ENCODE measurements around the gene KIAA0825. TPM values are rescaled to one million over a fixed set of nuclear protein-coding genes. Genes with fewer than 3 reads are reported as not detected.

The KIAA0825 gene
- total RNA-seq, 1 donor from 2014 or later, result 4.2 TPM

GRCh38 chr5:94540856-94541494 lies 77.4 kb downstream of the KIAA0825 start:
- no peak for DNase-seq (ENCODE audit: extremely low spot score, unreplicated experiment)
- no peaks in the 10 kb centered on the region for H3K4me1 Mint-ChIP-seq (ENCODE audit: unreplicated experiment)
- no peak for TF ChIP-seq CTCF (conservative IDR thresholded peaks at IDR 0.05)
- H3K27me3 Mint-ChIP-seq, result no peaks in the 10 kb centered on the region
- H3K9me3 Mint-ChIP-seq, result peaks cover 25% of the 10 kb centered on the region
- H3K36me3 Mint-ChIP-seq, result peaks cover 10% of the 10 kb centered on the region
- no peak overlapping the region for H3K4me3 Mint-ChIP-seq
- H3K27ac Mint-ChIP-seq, result no peak overlapping the region

- no peak for TF ChIP-seq CTCF (conservative IDR thresholded peaks at IDR 0.05)
- Mint-ChIP-seq H3K27me3 (no peaks in the 10 kb centered on the region), H3K9me3 (peaks cover 16% of the 10 kb centered on the region), H3K4me3 (no peak overlapping the region), H3K27ac (no peak overlapping the region), H3K4me1 (ENCODE audit: unreplicated experiment) (no peaks in the 10 kb centered on the region), H3K36me3 (peaks cover 7% of the 10 kb centered on the region)
- DNase-seq (ENCODE audit: extremely low spot score, unreplicated experiment), result no peak
Observed at GRCh38 chr5:94538260-94538659, 80.1 kb downstream of the KIAA0825 start.

- DNase-seq (ENCODE audit: extremely low spot score, unreplicated experiment), result no peak
- no peak overlapping the region for H3K4me3 Mint-ChIP-seq
- H3K9me3 Mint-ChIP-seq, result no peaks in the 10 kb centered on the region
- no peaks in the 10 kb centered on the region for H3K27me3 Mint-ChIP-seq
- H3K27ac Mint-ChIP-seq, result no peak overlapping the region
- H3K4me1 Mint-ChIP-seq (ENCODE audit: unreplicated experiment), result no peaks in the 10 kb centered on the region
- no peaks in the 10 kb centered on the region for H3K36me3 Mint-ChIP-seq
- no peak for TF ChIP-seq CTCF (conservative IDR thresholded peaks at IDR 0.05)
Observed at GRCh38 chr5:94526706-94527105, 91.7 kb downstream of the KIAA0825 start.

- no peaks in the 10 kb centered on the region for H3K27me3 Mint-ChIP-seq
- peak; percentile 68 for TF ChIP-seq CTCF (conservative IDR thresholded peaks at IDR 0.05)
- DNase-seq (ENCODE audit: extremely low spot score, unreplicated experiment), result no peak
- H3K4me3 Mint-ChIP-seq, result no peak overlapping the region
- no peak overlapping the region for H3K27ac Mint-ChIP-seq
- H3K4me1 Mint-ChIP-seq (ENCODE audit: unreplicated experiment), result no peaks in the 10 kb centered on the region
- no peaks in the 10 kb centered on the region for H3K9me3 Mint-ChIP-seq
- no peaks in the 10 kb centered on the region for H3K36me3 Mint-ChIP-seq
Observed at GRCh38 chr5:94524841-94525697, 93.3 kb downstream of the KIAA0825 start.

GRCh38 chr5:94523018-94523417 lies 95.4 kb downstream of the KIAA0825 start:
- no peaks in the 10 kb centered on the region for H3K9me3 Mint-ChIP-seq
- H3K27ac Mint-ChIP-seq, result no peak overlapping the region
- H3K27me3 Mint-ChIP-seq, result no peaks in the 10 kb centered on the region
- H3K36me3 Mint-ChIP-seq, result no peaks in the 10 kb centered on the region
- H3K4me3 Mint-ChIP-seq, result no peak overlapping the region
- DNase-seq (ENCODE audit: extremely low spot score, unreplicated experiment), result no peak
- no peak for TF ChIP-seq CTCF (conservative IDR thresholded peaks at IDR 0.05)
- no peaks in the 10 kb centered on the region for H3K4me1 Mint-ChIP-seq (ENCODE audit: unreplicated experiment)

All from type B pancreatic cell (in vitro differentiated cells).